Kidney (tissue), 14 donors: ENCODE measurements around the gene APH1B. TPM values are rescaled to one million over a fixed set of nuclear protein-coding genes. Genes with fewer than 3 reads are reported as not detected.

Source experiments
- DNase-seq, 5 donors: peaks; one replicate each; pipeline ENCODE4 v3.0.0-alpha.2; 2013 to 2020
- FAIRE-seq: peaks from 2 replicates; lab custom pipeline; 2012; peaks lifted over from hg19 to GRCh38; lab: Jason Lieb, UNC
- H3K27ac ChIP-seq, 2 donors: one replicate each; pipeline ENCODE4 v1.7.0; 2013; ENCODE audit warnings: low read depth in 2 of 2, low read length in 2 of 2, inconsistent platforms in 1 of 2
- H3K27me3 ChIP-seq: one replicate; pipeline ENCODE4 v1.7.1; 2013; ENCODE audit warnings: low read length, inconsistent platforms; ENCODE audit not compliant: control insufficient read depth, insufficient read depth
- H3K36me3 ChIP-seq, 3 donors: one replicate each; pipeline versions ENCODE4 v1.7.0 to v1.7.1; 2013; ENCODE audit warnings: low read length in 3 of 3, control low read depth in 1 of 3, inconsistent platforms in 1 of 3; ENCODE audit not compliant: insufficient read depth in 3 of 3, control insufficient read depth in 2 of 3
- H3K4me1 ChIP-seq, 3 donors: one replicate each; pipeline versions ENCODE4 v1.7.0 to v1.7.1; 2013; ENCODE audit warnings: low read length in 3 of 3, inconsistent platforms in 1 of 3, low read depth in 1 of 3; ENCODE audit not compliant: control insufficient read depth in 2 of 3, insufficient read depth in 2 of 3
- H3K4me3 ChIP-seq, 3 donors: one replicate each; pipeline versions ENCODE4 v1.7.0 to v1.8.1; 2013; ENCODE audit warnings: low read length in 3 of 3, control low read depth in 1 of 3, inconsistent platforms in 1 of 3
- H3K9ac ChIP-seq, 3 donors: one replicate each; pipeline versions ENCODE4 v1.7.0 to v1.7.1; 2013; ENCODE audit warnings: low read length in 3 of 3, control low read depth in 1 of 3, inconsistent platforms in 1 of 3
- H3K9me3 ChIP-seq, 3 donors: one replicate each; pipeline versions ENCODE4 v1.7.0 to v1.7.1; 2013; ENCODE audit warnings: low read length in 3 of 3, control low read depth in 1 of 3, inconsistent platforms in 1 of 3; ENCODE audit not compliant: control insufficient read depth in 2 of 3, insufficient read depth in 1 of 3
- intact Hi-C: fragments of 100-400 bp; cut with DNase I; formaldehyde crosslinking; loops from one replicate; pipeline ENCODE4 v1.11.1; 2022
- polyA plus RNA-seq: library from polyadenylated mRNA; stranded (reverse); fragments of 350-450 nt; fragmentation: Illumina TruSeq; extraction: RNeasy Lipid Tissue Mini Kit (QIAGEN cat#74804); gene quantifications from one replicate; pipeline ENCODE4 v1.2.3, GENCODE V29; 2014; ENCODE audit warnings: low read depth, low replicate concordance; ENCODE audit not compliant: insufficient read depth
- total RNA-seq: library from RNA; stranded (reverse); fragmentation: NEBNext Ultra II Directional; extraction: Animal tissue kit (Norgen Biotek cat#: 25700); gene quantifications from one replicate; pipeline ENCODE4 v1.2.1, GENCODE V29; 2021
- TF ChIP-seq, protein P1 (sequence below): IDR thresholded peaks from 3 replicates; pipeline ENCODE4 v1.5.1; 2012; ENCODE audit warnings: mild to moderate bottlenecking, moderate library complexity, borderline replicate concordance; ENCODE audit not compliant: insufficient read depth; ENCODE audit errors: extremely low read depth
- donor health status: control.
- donor health status: control.
- donor health status: control.
- donor health status: control.
- donor health status: control.
- donor health status: DM: yes; HTN: yes; CAD: no.
- donor health status: Normal renal cell carcinoma (clear cell type).

Gene APH1B
- total and polyA plus RNA-seq, 2 donors from 2014 or later = 12.3 to 22.4 TPM

- no peak overlapping the region for H3K4me3 ChIP-seq
- H3K27me3 ChIP-seq = no peaks in the 10 kb centered on the region
- H3K36me3 ChIP-seq = peaks cover 0 to 3% (median 0%) of the 10 kb centered on the region in 3 donors
- H3K27ac ChIP-seq = peak overlapping the region; percentile 60 to 73
- intact Hi-C loops = no loop called here
- peak overlapping the region in 1 of 3 donors; percentile 56 for H3K9ac ChIP-seq
- H3K4me1 ChIP-seq = peaks cover 0 to 27% (median 19%) of the 10 kb centered on the region in 3 donors
- FAIRE-seq = no peak
- peak in 4 of 5 donors; percentile 64 to 75 (median 72) for DNase-seq
- TF ChIP-seq, protein P1, sequence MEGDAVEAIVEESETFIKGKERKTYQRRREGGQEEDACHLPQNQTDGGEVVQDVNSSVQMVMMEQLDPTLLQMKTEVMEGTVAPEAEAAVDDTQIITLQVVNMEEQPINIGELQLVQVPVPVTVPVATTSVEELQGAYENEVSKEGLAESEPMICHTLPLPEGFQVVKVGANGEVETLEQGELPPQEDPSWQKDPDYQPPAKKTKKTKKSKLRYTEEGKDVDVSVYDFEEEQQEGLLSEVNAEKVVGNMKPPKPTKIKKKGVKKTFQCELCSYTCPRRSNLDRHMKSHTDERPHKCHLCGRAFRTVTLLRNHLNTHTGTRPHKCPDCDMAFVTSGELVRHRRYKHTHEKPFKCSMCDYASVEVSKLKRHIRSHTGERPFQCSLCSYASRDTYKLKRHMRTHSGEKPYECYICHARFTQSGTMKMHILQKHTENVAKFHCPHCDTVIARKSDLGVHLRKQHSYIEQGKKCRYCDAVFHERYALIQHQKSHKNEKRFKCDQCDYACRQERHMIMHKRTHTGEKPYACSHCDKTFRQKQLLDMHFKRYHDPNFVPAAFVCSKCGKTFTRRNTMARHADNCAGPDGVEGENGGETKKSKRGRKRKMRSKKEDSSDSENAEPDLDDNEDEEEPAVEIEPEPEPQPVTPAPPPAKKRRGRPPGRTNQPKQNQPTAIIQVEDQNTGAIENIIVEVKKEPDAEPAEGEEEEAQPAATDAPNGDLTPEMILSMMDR = no peak
- H3K9me3 ChIP-seq = no peaks in the 10 kb centered on the region
Measured at GRCh38 chr15:63354821-63355650, 77.6 kb downstream of the APH1B start.

- no peak overlapping the region for H3K9ac ChIP-seq
- no peaks in the 10 kb centered on the region for H3K9me3 ChIP-seq
- no peak for DNase-seq
- peaks cover 0 to 16% (median 16%) of the 10 kb centered on the region in 3 donors for H3K4me1 ChIP-seq
- no peaks in the 10 kb centered on the region for H3K27me3 ChIP-seq
- TF ChIP-seq, protein P1 = no peak
- no peak for FAIRE-seq
- no peak overlapping the region for H3K4me3 ChIP-seq
- H3K36me3 ChIP-seq = peaks cover 0 to 3% (median 0%) of the 10 kb centered on the region in 3 donors
- intact Hi-C loops = no loop called here
- H3K27ac ChIP-seq = peak overlapping the region in 1 of 2 donors; percentile 32
Measured at GRCh38 chr15:63357061-63357460, 79.7 kb downstream of the APH1B start.

GRCh38 chr15:63357731-63358130, 80.3 kb downstream of the APH1B start:
- Histone ChIP-seq H3K4me1 (peaks cover 0 to 23% (median 14%) of the 10 kb centered on the region in 3 donors), H3K27me3 (no peaks in the 10 kb centered on the region), H3K9me3 (no peaks in the 10 kb centered on the region), H3K9ac (no peak overlapping the region), H3K36me3 (peaks cover 0 to 3% (median 0%) of the 10 kb centered on the region in 3 donors), H3K27ac (no peak overlapping the region), H3K4me3 (no peak overlapping the region)
- DNase-seq (no peak), FAIRE-seq (no peak)
- TF ChIP-seq, protein P1 = no peak
- intact Hi-C loops = no loop called here
